DMS 273 (cell line): ENCODE data around the gene NAXD.
"Not testable (repeated sequence)": the region's sequence is repeated elsewhere in the genome, so short reads cannot be mapped to it uniquely, and the experiment has no call there.

Source experiments
- DNase-seq: peaks from one replicate; lab custom pipeline; 2025; ENCODE audit not compliant: unreplicated experiment; lab: John Stamatoyannopoulos, UW

The NAXD gene

DNA sequence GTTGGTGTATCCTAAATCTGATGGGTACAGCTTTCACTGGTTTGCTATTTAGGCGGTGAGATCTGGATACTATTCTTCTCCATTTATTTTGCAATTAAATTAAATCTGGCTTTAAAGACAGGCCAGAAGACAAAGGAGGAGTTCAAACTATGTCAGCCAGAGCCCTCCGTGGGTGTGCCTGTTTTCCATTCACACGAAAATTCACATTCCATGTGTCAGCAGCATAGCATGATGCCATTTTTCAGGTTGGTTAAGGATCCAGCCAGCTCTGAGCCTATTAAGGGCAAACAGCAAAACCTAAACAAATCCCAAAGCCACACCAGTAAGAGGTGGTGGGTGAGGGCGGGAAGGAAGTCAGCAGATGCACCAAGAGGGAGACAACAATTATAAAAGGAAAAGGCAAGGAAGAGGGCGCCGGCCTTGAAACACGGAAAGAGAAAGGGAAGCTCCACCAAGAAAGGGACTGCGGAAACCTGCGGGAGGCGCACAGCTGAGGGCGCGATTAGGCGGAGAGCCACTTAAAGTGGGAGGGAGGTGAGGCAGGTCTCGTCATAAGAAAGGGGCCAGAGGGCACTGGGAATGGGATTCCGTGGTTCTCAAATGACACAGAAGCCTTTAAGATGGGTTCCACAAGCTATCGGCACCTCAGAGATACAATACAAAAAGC is 47.6 kb downstream of the NAXD start:
- no peak for DNase-seq

- no peak for DNase-seq
Measured at GRCh38 chr13:110663491-110663890, 48.1 kb downstream of the NAXD start.

GRCh38 chr13:110664041-110664440 is 48.7 kb downstream of the NAXD start:
- no peak for DNase-seq

- no peak for DNase-seq
Measured at GRCh38 chr13:110664673-110665072, 49.3 kb downstream of the NAXD start.

GRCh38 chr13:110665491-110666254 is 50.3 kb downstream of the NAXD start:
- no peak for DNase-seq

DNA sequence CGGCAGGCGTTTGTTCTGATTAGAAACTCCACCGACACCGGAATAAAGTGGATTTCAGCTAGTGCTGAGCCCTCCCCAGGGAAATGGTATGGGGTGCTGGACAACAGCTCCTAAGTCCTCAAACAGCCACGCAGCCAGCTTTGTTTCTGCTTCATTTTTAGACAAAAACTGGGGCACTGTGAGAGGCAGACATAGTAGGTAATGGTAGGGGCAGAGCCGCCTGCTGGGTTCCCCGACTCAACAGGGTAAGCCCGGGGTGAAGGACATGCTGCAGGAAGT is 50.8 kb downstream of the NAXD start:
- DNase-seq = no peak

- DNase-seq = no peak
Measured at GRCh38 chr13:110669036-110669435, 53.7 kb downstream of the NAXD start.

- not testable (repeated sequence) for DNase-seq
Measured at GRCh38 chr13:110669814-110670213, 54.5 kb downstream of the NAXD start.

DNA sequence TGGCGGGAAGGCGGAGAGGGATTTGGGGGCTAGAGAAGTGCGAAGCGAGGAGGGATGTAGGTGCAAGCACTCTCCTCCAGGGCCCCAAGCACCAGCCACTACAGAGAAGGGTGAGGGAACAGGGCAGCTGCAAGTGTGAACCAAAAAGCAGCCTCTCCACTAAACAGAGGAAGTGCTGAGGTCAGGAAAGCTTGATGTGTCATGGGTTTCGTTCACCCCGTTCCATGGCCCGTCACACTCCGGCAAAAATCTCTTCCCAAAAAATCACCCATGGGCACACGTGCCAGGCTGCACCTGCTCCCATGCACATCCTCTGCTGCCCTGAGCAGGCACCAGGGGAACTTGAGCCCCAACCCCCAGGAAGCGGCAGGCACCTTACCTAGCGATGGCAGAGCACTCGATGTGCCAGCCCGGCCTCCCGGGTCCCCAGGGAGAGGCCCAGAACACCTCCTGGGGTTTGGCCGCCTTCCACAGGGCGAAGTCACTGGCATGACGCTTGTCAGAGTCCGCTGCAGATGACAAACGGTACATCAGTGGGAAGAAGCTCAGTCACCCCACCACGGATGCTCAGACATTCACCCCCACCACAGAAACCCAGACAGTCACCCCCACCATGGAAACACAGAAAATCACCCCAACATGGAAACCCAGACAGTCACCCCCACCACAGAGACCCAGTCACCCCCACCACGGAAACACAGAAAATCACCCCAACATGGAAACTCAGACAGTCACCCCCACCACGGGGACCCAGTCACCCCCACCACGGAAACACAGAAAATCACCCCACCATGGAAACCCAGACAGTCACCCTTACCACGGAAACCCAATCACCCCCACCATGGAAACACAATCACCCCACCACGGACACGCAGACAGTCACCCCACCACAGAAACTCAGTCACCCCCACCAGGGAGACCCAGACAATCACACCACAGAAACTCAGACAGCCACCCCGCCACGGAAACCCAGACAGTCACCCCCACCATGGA is 61.5 kb downstream of the NAXD start:
- DNase-seq = no peak

- no peak for DNase-seq
Measured at GRCh38 chr13:110677731-110678545, 62.6 kb downstream of the NAXD start.

DNA sequence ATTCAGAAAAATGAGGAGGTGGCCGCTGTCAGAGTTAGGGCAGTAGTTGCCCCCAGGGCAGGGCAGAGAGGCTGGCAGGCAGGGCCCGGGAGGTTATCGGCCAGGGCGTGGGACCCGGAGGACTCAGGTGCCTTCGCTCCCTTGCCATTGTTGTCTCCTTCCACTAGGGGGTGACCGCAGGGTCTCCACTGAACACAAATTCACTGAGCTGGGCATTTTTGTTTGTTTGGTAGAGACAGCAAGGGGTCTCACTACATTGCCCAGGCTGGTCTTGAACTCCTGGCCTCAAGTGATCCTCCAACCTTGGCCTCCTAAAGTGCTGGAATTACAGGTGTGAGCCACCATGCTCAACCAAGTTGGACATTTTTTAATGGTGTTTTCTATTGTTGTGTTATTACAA is 65.5 kb downstream of the NAXD start:
- DNase-seq = peak; percentile 50

- DNase-seq = no peak
Measured at GRCh38 chr13:110681868-110682550, 66.7 kb downstream of the NAXD start.

DNA sequence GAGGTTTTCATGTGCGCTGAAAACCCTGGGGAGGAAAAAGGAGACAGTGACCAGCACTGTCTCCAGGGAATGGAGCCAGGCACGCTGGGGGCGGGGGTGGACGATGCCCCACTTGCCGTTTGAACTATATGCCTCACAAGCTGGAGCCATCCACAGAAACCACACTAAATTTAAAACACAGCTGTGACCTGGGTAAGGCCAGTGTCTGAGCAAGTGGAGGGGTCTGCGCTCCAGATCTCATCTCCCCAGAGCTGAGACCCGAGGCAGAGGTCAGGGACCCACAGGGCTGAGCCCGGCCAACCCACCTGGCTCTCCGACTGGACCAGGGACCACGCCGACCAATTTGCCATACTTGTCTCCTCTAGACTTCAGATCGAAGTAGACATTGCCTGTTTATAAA is 67.4 kb downstream of the NAXD start:
- no peak for DNase-seq

- peak; percentile 5 for DNase-seq
Measured at GRCh38 chr13:110683203-110683883, 68.0 kb downstream of the NAXD start.

DNA sequence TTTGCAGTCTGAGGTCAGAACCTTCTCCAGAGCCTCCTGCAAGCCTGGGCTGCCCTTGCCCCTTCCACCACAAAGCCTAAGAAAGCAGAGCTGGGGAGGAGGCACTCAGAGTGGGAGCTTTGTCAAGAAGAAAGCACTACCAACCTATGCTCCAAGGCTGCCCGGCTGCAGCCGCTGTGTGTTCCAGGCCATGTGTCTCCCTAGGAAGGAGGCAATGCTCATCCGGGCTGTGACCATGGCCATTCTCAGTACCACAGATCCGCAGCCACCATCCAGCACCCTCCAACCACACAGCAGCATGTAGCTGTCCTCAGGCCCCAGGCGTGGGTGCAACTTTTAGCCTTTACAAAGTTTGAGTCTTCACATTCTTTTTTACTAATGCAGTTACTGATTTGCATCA is 68.6 kb downstream of the NAXD start:
- no peak for DNase-seq

DNA sequence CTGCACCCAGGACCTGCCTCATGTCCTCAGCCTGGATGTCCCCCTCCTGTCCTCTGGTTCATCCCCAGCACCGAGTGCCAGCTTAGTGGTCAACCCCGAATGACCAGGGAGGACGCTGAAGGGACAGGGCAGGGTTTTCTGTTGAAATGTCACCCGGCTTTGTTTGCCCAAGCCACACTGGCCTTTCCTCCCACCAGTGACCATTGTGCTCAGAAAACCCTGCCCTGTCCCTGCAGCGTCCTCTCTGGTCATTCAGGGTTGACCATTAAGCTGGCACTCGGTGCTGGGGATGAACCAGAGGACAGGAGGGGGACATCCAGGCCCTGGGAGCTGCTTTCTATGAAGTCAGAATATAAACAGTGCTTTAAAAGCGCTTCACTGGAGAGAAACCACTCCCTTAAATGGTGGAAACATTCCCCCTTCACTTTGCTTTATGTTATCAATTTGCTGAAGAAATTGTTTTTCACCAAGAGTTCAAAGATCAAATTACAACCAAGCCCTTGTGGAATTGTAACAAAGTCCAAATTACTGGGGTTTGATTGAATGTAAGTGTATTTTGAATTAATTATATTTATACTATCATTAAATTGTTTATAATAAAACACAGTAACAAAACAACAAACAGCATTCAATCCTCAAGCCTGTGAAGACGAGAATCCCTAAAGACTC is 69.2 kb downstream of the NAXD start:
- no peak for DNase-seq

GRCh38 chr13:110685305-110686020 is 70.1 kb downstream of the NAXD start:
- DNase-seq = no peak

DNA sequence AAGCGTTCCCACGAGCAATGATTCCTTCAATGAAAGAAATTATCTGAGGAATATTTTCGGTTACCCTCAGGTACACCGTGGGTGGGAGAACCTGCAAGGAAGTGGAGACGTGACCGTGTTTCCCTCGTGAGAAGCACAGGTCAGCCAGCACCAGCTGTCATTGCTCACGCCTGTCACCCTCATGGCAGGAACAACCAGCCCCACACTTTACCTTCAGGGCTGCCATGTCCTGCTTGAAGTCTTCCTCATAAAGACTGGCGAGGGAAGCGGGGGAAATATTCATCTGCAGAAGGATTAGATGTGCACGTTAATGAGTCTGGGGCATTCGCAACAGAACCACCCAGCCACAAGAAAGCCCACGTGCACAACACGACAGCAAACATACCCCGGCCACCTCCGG is 72.4 kb downstream of the NAXD start:
- no peak for DNase-seq

DNA sequence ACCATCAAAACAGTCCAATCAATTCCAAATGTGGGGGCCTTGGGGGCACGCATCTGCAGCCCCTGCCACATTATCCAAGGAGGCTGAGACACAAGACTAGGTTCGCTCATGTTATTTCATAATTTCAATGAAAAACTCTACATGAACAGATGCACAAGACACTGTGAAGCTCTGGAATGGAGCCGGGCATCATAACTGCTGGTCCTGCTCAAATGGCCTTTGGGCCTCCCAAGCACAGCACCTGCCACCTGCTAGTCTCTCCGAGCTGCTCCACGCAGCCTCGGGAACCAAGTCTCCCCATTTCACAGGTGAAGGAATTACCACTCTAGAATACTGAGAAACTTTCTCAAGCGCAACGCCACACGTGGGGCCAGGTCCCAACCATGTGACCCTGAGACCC is 73.7 kb downstream of the NAXD start:
- no peak for DNase-seq
